Hematopoietic multipotent progenitor cell (in vitro differentiated cells): ENCODE data around the gene EIF2B1. TPM values are rescaled to one million over a fixed set of nuclear protein-coding genes. Genes with fewer than 3 reads are reported as not detected.
"Not testable (repeated sequence)": the region's sequence is repeated elsewhere in the genome, so short reads cannot be mapped to it uniquely, and the experiment has no call there.

Experiments
- DNase-seq, 3 donors: peaks; one replicate each; pipeline ENCODE4 v3.0.0-alpha.2; 2011 to 2015; ENCODE audit warnings: low read depth in 2 of 3, low spot score in 2 of 3
- total RNA-seq: library from RNA; depleted of rRNA; stranded (reverse); fragments of >200 nt; gene quantifications from one replicate; pipeline ENCODE4 v1.2.3, GENCODE V29; 2012

The EIF2B1 gene
- total RNA-seq, 1 donor, result 30.4 TPM

DNA sequence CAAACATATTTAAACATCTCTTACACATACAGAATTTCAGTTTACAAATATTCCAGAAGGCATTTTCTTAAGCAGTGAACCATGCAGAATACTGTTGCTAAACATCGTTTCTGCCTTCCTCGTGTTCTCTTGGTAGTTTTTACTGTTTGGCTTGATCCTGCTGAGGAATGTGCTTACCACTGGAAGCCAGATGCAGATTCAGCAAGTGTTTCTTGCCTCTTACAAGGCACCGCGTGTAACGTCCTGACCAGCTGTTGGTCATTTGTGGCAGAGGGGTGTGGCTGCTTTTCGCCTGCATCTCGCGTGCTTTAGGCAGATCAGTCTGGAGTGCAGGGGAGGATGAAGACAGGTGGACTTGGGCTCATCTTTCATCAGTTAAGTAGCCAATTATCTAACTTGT lies 12.4 kb downstream of the EIF2B1 start:
- no peak for DNase-seq

GRCh38 chr12:123617580-123617979 lies 15.9 kb downstream of the EIF2B1 start:
- no peak for DNase-seq

DNA sequence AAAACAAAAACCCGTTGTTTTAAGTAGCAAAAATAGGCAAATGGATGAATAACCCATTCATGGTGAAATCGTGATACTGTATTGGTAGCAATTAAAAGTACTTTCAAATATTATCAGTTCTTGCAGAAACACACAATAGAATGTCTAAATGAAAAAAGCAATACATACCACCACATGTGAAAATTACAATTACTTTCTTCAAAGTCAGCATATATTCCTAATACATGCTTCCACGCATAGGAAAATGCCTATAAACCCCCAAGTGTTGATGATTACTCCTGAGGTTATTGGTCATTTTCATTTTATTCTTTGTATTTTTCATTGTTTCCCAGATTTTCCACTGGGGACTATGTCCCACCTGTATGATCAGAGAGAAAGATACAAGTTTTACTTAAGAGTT lies 16.3 kb downstream of the EIF2B1 start:
- no peak for DNase-seq

GRCh38 chr12:123614531-123614930 lies 19.0 kb downstream of the EIF2B1 start:
- DNase-seq, result no peak

DNA sequence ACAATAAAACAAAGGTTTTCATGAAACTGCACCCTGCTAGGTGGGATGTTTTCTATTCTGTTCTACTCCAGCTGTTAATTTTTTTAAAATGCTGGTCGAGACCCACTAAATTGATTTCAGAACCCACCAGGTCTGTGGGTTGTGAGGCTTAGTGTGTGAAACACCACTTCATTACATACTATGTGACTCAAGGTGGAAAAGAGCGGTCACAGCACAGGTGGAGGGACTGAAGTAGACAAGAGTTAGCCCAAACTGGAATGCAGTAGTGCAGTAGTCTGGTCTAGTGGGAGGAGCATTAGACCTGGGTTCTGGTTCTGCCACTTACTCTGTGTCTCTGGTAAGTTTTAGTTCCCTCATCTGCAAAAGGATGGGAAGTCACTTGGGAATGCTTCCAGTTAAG lies 19.4 kb downstream of the EIF2B1 start:
- no peak for DNase-seq

DNA sequence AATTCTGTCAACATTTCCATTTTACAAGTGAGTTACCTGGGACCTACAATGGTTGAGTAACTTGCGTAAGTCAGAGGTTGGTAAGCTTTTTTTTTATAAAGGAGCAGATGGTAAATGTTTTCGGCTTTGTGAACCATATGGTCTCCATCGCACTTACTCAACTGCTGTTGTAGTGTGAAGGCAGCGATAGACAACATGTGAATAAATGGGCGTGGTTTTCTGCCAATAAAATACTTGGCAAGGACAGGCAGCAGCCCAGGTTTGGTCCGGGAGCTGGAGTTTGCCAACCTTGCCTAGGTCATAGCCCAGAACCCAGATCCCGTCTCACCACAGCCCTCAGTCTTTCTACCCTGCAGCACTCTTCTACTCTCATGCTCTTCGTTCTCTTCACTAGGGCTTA lies 25.3 kb downstream of the EIF2B1 start:
- DNase-seq, result no peak

GRCh38 chr12:123607756-123608155 lies 25.7 kb downstream of the EIF2B1 start:
- DNase-seq, result no peak

- not testable (repeated sequence) for DNase-seq
Measured at GRCh38 chr12:123603495-123603894, 30.0 kb downstream of the EIF2B1 start.

DNA sequence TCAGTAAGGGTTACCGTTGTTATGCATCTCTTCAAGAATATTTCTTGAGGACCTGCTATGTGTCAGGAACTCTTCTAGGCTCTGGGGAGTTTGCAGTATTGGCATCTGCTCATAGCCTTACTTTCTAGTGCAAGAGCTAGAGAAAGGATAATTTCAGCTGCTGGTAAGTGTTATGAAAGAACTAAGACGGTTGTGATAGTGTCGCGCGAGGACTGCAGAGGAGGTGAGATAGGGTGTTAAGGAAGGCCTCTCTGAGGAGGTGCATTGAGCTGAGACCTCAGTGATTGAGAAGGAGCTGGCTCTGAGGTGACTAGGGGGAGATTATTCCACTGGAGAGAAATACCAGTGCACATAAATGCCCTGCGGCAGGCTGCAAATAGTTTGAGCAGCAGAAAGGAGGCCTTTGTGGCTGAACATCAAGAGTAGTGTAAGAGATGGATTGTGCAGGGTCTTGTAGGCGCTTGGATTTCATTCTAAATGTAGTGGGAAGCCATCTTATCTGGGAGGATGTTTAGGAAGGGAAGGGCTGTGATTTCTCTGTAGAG lies 30.8 kb downstream of the EIF2B1 start:
- DNase-seq, result no peak

- DNase-seq, result peak; percentile 82 to 90 (median 90)
Measured at GRCh38 chr12:123601602-123602489, 31.6 kb downstream of the EIF2B1 start, which contains the start of gene DDX55. Gene DDX55, plus strand, starts transcription at chr12:123602099. Its CDS starts 50 bp downstream, at chr12:123602149.

DNA sequence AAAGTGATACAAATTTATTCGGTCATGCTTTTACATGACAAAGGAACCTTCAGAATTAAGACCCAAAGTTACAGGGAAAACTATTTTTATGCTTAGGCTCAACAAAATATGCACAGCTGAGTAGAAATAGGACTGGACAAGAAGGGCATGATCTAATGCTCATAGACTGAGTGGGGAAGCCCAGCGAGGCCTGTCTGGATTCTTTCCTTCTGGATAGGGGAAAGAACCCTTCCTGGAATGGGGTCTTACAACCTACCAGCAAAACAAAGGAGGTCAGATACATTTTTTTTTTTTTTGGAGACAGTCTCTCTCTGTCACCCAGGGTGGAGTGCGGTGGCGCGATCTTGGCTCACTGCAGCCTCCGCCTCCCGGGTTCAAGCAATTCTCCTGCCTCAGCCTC lies 33.8 kb downstream of the EIF2B1 start:
- no peak for DNase-seq

DNA sequence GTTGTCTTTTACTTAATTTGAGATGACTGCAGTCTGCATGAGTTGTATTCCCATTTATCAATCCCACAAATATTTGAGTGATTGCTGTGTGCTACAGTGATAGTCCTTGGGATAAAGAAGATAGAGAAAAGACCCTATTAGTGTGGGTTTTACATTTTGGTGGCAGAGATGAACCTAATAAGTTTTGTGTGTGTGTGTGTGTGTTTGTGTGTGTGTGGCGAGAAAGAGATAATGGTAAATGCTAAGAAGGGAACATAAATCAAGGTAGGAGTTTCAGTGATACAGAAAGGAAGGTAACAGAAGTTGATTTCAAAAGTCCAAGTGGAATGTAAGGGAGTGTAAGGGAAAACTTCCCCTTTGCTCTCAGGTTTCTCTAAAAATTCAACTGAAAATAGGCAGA lies 34.2 kb downstream of the EIF2B1 start:
- DNase-seq, result no peak

DNA sequence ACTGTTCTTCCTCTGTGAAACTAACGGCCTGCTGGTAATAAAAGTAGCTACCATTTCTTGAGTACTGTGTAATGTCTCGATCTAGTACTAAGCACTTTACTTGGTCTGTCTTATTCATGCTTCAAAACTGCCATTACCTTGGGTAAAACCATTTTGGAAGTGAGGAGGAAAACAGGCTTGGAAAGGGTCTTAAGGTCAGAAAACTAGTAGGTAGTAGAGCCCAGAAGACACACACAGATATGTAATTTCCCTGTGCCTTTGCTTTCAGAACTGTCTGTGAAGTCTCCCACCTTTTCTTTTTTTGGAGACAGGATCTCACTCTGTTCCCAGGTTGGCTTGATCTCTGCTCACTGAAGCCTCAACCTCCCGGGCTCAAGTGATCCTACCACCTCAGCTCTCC lies 35.0 kb downstream of the EIF2B1 start:
- DNase-seq, result no peak

DNA sequence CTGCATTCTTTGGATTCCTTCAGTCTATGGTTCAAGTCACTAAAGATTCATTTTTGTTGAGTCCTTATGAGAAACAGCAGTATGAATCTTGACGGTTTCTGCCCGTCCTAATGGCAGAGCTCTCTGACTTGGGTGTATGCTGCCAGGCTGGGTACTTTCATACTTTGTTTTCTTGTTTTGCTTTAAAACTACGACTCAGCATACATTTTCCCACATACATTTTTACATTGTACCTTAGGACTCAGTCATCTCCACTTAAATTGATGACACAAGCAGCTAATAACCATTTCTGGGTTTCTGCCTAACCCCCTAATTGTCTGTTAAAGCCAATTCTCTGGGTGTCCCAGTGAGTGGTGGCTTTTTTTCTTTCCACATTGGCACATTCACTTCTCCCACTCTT lies 36.4 kb downstream of the EIF2B1 start:
- no peak for DNase-seq

GRCh38 chr12:123595729-123596128 lies 37.8 kb downstream of the EIF2B1 start:
- DNase-seq, result no peak

- no peak for DNase-seq
Measured at GRCh38 chr12:123591702-123592481, 41.6 kb downstream of the EIF2B1 start.

DNA sequence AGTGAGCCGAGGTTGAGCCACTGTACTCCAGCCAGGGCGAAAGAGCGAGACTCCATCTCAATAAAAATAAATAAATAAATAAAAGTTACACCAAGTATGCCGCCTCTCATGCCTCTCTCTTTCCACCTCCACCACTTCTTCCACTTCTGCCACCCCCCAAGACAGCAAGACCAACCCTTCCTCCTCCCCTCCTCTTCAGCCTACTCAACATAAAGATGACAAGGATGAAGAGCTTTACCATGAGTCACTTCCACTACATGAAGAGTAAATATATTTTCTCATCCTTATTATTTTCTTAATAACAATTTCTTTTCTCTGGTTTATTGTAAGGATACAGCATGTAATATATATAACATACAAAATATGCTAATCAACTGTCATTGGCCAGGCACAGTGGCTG lies 52.7 kb downstream of the EIF2B1 start:
- no peak for DNase-seq

- DNase-seq, result not testable (repeated sequence)
Measured at GRCh38 chr12:123578829-123579228, 54.7 kb downstream of the EIF2B1 start.

DNA sequence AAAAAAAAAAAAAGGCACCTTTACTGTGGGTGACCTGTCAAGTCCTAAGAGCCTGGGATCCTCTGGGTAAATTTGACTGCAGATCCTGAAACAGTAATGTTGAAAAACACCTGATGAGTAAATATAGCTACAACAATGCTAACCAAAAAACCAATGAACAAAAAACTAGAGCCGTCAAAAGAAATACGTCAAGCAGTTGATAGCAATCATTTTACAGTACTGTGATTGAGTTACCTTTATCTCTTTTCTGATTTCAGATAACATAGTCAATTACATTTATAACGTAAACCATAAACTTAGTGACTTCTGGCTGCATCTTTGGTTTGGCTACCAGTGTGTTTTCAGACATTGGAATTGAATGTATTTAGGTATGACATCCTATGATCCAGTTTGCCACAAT lies 55.2 kb downstream of the EIF2B1 start:
- DNase-seq, result no peak

DNA sequence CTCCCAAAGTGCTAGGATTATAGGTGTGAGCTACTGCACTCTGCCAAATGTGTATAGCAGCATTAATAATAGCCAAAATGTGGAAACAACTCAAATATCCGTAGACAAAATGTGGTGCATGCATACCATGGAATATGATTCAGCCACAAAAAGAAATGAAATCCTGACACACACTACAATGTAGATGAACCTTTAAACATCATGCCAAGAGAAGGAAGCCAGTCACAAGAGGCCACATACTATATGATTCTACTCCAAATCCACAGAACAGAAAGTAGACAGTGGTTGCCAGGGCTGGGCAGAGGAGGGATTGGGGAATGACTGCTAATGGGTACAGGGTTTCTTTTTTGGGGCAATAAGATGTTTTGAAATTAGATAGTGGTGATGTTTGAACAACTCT lies 56.9 kb downstream of the EIF2B1 start:
- DNase-seq, result no peak

DNA sequence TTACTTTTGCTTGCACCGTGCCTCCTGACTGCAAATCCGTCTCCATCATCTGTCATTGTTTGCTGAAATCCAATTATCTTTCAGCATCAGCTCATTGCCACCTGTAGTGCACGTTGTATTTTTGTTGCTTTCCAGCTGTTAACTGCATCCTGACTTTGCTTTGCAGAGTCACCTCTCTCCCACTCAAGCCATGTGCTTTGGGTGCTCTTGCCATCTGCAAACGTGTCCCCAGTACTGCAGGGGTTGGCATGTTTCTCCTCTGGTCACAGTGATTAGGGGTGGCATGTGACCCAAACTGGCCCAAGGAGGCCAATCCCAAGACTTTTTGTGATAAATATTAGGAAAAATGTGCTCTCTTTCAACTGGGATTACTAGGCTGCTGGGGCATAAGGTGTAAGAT lies 59.6 kb downstream of the EIF2B1 start:
- DNase-seq, result no peak

- no peak for DNase-seq
Measured at GRCh38 chr12:123572391-123572790, 61.1 kb downstream of the EIF2B1 start.
